CMK (cell line): ENCODE data around the gene ZBTB11.
"Not testable (repeated sequence)": the region's sequence is repeated elsewhere in the genome, so short reads cannot be mapped to it uniquely, and the experiment has no call there.

Experiments
- DNase-seq: peaks from one replicate; pipeline ENCODE4 v3.0.0-alpha.2; 2010; ENCODE audit warnings: low read depth

ZBTB11 gene

DNA sequence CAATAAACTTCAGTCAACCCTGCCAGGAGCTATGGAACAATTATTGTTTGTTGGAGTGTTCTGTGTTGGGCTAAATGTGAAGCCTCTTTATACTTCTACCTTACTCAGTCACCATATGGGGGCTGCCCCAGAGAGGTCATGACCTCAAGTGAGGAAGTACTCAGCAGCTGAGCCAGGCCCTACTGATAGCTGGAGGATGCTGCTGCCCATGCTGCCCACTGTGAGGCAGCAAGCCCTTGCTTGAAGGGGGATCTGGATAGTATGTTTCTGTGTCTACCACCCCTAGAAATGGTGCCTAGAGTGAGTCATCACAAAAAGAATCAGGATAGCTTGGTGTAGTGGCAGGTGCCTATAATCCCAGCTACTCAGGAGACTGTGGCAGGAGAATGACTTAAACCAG is 14.0 kb upstream of the ZBTB11 start:
- peak; percentile 42 for DNase-seq

DNA sequence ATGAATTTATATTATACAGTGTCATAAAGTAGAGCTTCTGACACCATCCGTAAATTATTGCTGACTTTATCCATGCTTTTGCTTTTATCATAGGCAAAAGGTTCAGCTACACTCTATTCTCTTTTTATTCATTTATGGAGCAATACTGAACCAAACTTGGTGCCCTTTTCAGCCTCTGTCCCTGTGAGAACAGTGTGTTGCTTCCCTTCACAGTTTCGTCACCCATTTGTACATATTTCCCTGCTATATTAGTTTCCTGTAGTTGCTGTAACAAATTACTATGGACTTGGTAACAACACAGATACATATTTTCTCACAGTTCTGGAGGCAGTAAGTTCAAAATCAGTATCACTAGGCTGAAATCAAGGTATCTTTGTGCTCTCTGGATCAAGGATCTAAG is 12.4 kb upstream of the ZBTB11 start:
- no peak for DNase-seq

DNA sequence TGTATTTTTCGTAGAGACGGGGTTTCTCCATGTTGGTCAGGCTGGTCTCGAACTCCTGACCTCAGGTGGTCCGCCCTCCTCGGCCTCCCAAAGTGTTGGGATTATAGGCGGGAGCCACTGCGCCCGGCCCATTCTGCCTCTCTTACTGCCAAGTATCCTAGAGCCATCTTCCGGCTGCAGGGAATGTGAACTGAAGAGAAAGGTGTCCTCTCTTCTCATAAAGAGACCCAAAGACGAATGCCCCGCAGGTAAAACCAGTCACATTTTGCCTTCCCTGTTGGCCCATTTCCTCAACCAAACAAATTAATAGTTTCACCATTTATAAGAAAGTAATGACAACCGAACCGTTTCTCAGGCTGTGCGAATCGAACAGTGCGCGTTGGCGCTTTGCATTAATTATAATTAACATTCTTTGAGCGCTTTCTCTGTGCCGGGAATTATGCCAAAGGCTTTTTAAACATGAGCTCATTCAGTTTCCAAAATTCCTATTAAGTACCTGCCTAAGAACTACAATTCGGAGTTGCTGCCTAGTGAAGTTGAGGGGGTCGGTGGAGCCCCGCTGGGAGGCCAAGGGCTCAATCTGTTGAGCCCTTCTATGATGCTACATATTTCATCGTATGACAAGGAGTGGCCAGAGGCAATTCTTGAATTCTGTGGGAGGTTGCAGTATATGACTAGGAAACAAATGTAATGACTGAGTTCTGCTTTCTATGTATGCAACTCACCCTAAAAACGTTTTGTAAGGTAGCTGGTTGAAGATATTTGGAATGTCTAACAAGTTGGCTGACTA is 10.4 kb upstream of the ZBTB11 start:
- DNase-seq, result no peak

DNA sequence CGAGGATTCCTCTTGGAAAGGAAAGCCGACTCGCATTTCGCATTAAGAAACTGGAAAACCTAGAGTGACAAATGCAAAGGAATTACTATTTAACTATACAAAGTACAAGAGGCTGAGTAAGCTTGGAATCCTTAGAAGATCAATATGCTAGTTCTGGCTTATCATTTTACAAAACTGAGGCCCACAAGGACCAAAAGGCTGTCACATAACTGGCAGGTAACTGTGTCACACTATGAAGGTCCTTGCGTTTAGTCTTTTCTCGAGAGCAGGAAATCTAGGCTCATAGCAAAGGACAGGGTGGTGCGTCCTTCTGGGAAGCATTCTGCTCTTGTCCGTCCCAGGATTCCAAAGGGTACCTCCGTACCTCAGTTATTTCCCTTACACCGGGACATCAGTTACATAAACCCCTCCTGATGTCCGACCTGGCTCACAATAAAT is 9.0 kb upstream of the ZBTB11 start:
- no peak for DNase-seq

DNA sequence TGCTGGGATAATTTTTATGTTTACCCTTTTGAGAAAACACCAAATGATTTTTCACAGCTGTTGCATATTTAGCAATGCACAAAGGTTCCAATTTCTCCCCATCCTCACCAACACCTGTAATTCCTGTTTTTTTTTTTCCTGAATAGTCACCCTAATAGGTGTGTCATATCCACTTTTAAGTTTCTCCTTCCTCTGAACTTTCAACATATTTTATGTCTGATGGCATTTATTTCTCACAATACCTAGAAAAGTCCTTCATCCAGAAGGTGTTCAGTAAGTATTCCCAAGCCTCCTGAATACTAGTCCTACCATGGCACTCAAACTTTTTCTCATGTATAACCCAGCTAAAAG is 8.1 kb upstream of the ZBTB11 start:
- DNase-seq, result no peak

DNA sequence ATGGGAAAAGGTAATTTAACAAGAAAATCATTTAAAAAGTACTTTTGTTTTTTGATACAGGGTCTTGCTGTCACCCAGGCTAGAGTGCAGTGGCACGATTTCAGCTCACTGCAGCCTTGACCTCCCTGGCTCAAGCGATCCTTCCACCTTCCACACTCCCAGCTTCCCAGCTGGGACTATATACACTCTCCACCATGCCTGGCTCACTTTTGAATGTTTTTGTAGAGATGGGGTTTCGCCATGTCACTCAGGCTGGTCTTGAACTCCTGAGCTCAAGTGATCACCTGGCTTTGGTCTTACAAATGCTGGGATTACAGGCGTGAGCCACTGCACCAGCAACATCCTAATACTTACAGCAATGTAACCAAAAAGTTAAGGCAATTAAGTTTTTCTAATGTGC is 3.5 kb upstream of the ZBTB11 start:
- DNase-seq, result no peak

DNA sequence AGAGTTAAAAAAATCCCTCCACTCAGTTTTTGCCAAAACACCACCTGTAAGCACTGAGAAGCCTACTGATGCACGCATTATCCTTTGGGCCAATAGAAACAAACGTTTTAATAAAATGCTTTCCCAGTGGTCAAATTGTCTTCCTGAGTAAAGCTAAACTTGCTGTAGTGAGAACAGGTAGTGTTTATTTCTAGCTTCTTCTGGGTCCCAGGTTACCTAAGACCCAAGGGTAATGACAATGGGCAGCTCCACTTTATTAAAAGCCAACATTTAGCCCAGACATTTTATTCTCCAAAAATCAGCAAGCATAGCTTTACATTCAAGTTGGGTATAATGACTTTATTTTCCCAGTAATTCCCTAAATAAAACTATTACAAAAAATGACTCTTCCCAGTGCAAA is 1.9 kb upstream of the ZBTB11 start:
- not testable (repeated sequence) for DNase-seq

DNA sequence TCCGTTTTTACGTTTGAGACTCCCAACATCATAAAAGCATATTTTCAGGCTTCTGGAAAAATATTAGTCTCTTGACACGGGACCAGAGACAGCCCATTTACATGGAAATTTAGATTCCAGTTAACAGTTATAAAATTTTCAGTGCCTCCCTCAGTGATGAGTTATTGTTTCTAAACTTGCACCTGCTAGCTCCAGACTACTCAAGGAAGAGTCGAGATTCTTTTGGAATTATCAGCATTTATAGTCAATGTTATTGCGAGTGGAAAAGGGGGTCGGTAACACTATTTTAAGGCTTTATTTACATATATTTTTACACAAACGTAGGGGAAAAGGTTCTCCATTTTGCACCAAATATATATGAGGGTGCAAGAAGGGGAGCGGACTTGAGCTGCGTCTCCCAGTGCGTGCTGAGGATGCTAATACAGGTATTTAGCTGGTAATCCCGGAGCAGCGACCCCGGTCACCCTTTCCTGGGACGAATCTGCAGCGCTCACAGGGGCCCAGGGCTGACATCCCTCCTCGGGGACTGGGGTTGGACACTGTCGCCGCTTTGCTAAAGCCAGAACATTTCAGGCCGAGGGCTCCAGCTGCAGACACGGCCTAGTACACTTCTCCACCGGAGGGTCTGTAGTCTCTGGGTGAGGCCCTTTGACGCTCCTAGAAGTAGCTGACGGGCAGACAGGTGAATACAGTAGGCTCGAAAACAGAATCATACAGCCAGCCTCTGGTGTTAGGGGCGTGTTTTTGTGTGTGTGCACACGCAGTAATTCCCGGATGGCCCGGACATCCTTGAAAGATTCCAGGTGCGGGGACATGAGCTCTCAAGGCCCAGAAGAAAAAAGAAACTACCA is 729 bp upstream of the ZBTB11 start:
- no peak for DNase-seq

DNA sequence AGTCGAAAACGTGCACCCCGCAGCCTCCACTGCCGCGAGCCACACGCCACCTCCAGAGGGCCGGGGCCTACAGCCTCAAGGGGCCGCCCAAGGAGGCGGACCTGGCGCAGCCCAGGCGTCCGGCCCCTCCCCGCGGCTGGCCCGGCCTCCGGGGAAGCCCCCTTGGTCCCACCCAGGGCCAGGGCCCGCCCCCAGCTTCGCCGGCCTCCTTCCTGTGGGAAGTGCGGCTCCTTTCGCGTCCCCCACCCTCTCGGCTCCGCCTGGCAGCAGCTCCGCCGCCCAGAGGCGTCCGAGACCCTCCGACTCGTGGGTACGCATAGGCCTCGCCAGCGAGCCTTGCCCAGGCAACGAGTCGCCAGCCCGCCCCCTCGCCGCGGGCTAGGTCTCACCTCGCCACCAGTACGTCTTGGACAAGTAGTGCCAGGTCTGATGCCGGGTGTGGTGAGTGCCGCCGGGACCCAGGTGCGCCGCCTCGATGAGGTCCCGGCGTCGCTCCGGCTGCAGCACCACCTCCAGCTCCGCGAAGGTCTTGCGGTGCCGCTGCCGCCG is 642 bp downstream of the ZBTB11 start:
- DNase-seq, result peak; percentile 73

DNA sequence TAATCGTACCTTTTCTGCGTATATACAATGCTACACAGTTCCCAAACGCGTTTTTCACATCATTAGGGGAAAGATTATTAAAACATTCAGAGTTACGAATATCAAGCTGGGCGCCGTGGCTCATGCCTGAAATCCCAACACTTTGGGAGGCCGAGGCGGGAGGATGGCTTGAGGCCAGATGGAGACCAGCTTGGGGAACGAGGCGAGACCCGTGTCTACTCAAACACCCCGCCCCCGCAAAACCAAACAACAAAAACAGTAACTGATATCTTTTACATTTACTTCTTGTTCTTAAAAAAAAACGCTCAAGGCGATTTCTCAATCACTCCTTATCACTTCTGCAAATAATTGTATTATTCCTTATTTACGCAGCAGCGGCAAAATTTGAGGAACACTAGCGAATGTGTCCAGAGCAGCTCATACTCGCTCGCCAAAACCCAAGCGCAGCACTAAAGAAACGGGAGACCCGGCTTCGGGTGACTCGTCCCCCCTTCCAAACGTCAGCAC is 1.2 kb downstream of the ZBTB11 start:
- no peak for DNase-seq

DNA sequence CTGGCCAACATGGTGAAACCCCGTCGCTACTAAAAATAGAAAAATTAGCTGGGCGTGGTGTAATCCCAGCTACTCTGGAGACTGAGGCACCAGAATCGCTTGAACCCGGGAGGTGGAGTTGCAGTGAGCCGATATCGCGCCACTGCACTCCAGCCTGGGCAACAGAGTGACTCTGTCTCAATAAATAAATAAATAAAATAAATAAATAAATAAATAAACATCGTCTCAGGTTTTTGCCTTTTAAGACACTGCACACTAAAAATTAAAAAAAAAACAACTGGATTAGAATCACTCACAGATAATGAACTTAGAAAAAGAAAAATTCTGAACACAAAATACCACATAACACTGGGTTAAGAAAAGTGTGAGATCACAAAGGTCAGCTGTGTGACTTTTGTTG is 2.4 kb downstream of the ZBTB11 start:
- no peak for DNase-seq

DNA sequence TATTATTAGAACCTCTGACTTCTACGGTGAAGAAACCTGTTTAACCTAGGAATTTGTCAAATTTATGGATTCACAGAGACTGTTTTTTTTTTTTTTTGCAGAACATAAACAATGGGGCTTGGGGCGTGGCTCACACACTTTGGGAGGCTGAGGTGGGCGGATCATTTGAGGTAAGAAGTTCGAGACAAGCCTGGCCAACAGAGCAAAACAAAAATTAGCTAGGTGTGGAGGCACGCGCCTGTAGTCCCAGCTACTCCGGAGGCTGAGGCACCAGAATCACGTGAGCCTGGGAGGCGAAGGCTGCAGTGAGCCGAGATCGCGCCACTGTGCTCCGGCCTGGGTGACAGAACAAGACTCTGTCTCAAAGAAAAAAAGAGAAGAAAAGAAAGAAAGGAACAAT is 3.0 kb downstream of the ZBTB11 start:
- DNase-seq, result no peak

DNA sequence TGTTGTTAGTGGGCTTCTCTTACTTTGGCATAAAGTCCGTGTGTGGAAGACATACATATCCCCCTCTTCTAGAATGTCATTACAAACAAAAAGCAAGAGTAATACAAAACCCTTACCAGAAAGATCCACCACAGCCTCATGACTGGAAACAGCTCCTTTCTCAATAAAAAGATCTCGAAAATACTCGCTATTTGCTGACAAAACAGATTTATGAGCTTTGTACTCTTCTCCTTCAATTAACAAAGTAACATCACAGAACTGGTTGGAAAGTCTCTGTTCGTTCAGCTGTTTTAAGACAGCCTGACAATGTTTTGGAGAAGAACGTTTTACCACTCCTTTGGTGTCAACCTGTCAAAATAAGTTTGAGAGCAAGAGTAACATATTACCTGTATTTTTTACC is 5.9 kb downstream of the ZBTB11 start:
- DNase-seq, result no peak

DNA sequence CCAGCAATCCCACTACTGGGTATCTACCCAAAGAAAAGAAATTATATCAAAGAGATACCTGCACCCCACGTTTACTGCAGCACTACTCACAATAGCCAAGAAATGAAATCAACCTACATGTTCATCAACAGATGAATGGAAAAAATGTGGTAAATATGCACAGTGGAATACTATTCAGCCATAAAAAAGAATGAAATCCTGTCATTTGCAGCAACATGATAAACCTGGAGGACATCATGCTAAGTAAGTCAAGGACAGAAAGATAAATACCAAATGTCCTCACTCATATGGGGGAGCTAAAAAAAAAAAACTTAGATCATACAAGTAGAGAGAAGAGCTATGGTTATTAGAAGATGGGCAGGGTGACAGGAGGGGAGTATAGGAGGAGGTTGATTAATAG is 9.1 kb downstream of the ZBTB11 start:
- no peak for DNase-seq

DNA sequence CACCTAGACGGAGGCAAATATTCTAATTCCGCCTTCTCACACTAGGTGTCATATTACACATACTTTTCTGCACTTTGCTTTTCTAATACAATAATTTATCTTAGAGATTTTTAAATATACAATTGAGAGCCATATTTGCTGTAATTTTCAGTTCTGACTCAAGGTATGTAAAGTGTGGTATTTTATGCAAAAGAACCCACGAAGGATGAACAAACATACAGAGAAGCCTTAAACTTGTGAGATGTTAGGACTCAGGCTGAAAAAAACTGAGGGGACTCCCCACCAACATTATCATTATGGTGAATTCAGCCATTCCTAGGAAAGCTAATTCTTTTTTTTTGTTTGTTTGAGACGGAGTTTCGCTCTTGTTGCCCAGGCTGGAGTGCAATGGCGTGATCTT is 9.6 kb downstream of the ZBTB11 start:
- DNase-seq, result no peak

DNA sequence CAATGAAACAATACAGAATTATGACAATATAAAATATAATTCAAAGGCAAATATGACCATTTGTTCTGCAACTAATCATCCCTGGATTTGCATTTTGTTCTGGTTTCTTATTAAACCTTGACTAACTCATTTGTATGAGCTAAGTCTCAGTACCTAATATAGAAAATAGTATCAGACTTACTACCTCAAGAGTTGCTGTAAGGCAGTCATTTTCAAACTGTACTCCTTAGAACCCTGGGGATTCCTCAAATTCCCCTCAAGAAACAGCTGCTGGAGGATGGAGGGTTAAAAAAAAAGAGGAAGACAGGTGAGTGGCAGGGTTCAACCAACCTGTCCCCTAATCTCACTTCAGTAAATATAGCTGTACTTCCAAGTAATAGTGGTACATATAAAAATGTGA is 11.1 kb downstream of the ZBTB11 start:
- DNase-seq, result no peak

DNA sequence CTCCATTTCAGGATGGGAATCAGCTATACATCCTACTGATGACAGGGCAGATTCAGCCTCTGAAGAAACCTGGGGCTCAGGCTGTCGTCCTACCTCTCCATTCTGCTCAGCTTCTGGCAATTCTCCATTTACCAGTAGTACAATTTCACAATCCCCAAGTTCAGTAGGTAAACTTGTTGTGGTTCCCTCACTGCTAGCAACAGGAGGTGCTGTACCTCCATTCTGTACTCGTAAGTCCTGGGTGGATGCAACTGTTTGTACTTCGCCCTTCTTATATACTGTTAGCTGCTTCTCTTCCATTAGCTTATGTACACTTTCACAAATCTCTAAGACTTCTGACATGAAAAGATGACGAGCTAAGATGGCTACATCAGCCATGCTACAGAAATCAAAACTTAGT is 11.6 kb downstream of the ZBTB11 start:
- no peak for DNase-seq

DNA sequence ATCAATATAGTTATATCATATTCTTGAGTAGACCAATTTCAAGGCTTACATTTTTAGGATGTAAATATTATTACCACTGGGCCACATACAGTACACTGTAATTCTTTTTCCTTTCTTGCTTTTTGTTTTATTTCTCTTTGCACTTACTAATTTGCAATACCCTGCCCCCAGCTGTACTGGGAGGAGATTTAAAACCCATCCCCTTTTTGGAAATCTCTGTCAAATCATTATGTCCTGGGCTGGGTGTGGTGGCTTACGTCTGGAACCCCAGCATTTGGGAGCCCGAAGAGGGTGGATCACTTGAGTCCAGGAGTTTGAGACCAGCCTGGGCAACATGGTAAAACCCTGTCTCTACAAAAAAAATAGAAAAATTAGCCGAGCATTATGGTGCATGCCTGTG is 16.2 kb downstream of the ZBTB11 start:
- DNase-seq, result no peak

DNA sequence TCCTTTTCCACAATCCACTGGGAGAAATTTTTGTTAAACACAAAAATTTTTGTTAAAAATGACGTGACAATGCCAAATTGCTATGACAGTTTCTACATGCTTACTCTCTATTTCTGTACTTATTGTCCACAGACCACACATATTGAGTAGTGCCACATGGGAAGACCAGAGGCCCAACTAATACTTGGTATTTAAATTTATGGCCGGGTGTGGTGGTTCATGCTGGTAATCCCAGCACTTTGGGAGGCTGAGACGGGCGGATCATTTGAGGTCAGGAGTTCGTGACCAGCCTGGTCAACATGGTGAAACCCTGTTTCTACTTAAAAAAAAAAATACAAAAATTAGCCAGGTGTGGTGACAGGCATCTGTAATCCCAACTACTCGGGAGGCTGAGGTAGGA is 20.3 kb downstream of the ZBTB11 start:
- no peak for DNase-seq

DNA sequence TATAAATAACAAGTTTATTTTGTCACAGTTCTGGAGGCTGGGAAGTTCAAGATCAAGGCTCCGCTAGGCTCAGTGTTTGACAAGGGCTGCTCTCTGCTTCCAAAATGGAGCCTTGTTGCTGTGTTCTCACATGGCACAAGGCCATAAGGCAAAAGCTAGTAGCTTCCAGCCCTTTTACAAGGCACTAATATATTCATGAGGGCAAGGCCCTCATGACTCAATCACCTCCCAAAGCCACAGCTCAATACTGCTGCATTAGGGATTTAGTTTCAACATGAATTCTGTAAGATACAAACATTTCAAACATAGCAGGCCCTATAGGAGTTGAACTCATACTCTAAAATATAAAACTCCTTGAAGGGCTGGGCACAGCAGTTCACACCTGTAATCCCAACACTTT is 30.2 kb downstream of the ZBTB11 start:
- no peak for DNase-seq

DNA sequence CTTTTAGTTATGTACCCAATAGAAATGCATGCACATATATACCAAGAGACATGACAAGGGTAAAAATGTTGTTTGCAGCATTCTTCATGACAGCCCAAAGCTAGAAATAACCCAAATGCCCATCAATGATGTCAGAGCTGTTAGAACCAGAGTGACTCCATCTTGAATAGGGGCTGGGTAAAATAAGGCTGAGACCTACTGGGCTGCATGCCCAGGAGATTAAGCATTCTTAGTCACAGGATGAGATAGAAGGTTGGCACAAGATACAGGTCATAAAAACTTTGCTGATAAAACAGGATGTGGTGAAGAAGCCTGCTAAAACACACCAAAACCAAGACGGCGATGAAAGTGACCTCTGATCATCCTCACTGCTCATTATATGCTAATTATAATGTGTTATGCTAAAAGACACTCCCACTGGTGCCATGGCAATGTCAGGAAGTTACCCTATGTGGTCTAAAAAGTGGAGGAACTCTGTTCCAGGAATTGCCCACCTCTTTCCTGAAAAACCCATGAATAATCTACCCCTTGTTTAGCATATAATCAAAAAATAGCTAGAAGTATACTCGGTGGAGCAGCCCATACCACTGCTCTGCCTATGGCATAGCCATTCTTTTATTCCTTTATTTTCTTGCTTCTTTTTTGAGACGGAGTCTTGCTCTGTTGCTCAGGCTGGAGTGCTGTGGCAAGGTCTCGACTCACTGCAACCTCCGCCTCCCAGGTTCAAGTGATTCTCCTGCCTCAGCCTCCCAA is 32.9 kb downstream of the ZBTB11 start:
- peak; percentile 62 for DNase-seq
